Endothelial cell (in vitro differentiated cells): ENCODE measurements around the gene DZIP3. TPM values are rescaled to one million over a fixed set of nuclear protein-coding genes. Genes with fewer than 3 reads are reported as not detected.

Experiments used
- DNase-seq: peaks from one replicate; pipeline ENCODE4 v3.0.0; 2021; ENCODE audit warnings: low spot score
- H3K27ac Mint-ChIP-seq: one replicate; pipeline ENCODE4 v1.8.0; 2021; ENCODE audit warnings: mixed read lengths, inconsistent platforms; ENCODE audit not compliant: unreplicated experiment
- H3K27me3 Mint-ChIP-seq: one replicate; pipeline ENCODE4 v1.8.0; 2021; ENCODE audit warnings: mild to moderate bottlenecking, moderate library complexity, mixed read lengths, inconsistent platforms; ENCODE audit not compliant: unreplicated experiment
- H3K36me3 Mint-ChIP-seq: one replicate; pipeline ENCODE4 v1.8.0; 2021; ENCODE audit warnings: mild to moderate bottlenecking, low read depth, mixed read lengths, inconsistent platforms; ENCODE audit not compliant: unreplicated experiment
- H3K4me1 Mint-ChIP-seq: one replicate; pipeline ENCODE4 v1.8.0; 2021; ENCODE audit warnings: mild to moderate bottlenecking, mixed read lengths, inconsistent platforms; ENCODE audit not compliant: unreplicated experiment
- H3K4me3 Mint-ChIP-seq: one replicate; pipeline ENCODE4 v1.8.0; 2021; ENCODE audit warnings: mild to moderate bottlenecking, mixed read lengths, inconsistent platforms; ENCODE audit not compliant: unreplicated experiment
- H3K9me3 Mint-ChIP-seq: one replicate; pipeline ENCODE4 v1.8.0; 2021; ENCODE audit warnings: mixed read lengths, inconsistent platforms; ENCODE audit not compliant: unreplicated experiment
- total RNA-seq: library from RNA; stranded (reverse); fragmentation: NEBNext Ultra II Directional; extraction: Animal tissue kit (Norgen Biotek cat#: 25700); gene quantifications from one replicate; pipeline ENCODE4 v1.2.1, GENCODE V29; 2021; ENCODE audit not compliant: unreplicated experiment
- TF ChIP-seq, protein P1 (sequence below): fragments of 200-600 bp; sonication (generic); IDR thresholded peaks from one replicate; pipeline ENCODE4 v1.5.0; 2021; ENCODE audit warnings: antibody characterized with exemption; ENCODE audit not compliant: unreplicated experiment

The DZIP3 gene
- total RNA-seq, 1 donor from 2014 or later = 16.0 TPM

DNA sequence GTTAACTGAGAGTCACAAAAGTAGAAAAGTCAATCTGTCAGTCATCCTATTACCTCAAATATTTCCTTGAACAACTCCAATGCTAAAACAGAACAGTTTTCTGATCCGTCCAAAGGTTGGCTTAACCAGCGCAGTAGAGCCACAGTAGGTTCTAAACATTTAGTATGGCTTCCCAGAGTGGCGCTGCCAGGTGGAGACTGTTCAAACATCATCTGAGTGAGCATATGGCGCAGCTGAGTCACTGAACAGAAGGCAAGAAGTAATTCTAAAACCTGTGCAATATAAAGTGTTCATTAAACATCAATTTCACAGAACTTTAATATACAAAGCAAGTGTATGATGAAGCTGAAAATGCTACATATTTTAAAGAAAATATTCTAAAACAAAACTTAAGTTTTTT is 20.2 kb upstream of the DZIP3 start:
- H3K27ac Mint-ChIP-seq = no peak overlapping the region
- H3K4me1 Mint-ChIP-seq = peaks cover 5% of the 10 kb centered on the region
- H3K9me3 Mint-ChIP-seq = no peaks in the 10 kb centered on the region
- DNase-seq = no peak
- TF ChIP-seq, protein P1, sequence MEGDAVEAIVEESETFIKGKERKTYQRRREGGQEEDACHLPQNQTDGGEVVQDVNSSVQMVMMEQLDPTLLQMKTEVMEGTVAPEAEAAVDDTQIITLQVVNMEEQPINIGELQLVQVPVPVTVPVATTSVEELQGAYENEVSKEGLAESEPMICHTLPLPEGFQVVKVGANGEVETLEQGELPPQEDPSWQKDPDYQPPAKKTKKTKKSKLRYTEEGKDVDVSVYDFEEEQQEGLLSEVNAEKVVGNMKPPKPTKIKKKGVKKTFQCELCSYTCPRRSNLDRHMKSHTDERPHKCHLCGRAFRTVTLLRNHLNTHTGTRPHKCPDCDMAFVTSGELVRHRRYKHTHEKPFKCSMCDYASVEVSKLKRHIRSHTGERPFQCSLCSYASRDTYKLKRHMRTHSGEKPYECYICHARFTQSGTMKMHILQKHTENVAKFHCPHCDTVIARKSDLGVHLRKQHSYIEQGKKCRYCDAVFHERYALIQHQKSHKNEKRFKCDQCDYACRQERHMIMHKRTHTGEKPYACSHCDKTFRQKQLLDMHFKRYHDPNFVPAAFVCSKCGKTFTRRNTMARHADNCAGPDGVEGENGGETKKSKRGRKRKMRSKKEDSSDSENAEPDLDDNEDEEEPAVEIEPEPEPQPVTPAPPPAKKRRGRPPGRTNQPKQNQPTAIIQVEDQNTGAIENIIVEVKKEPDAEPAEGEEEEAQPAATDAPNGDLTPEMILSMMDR = no peak
- H3K36me3 Mint-ChIP-seq = no peaks in the 10 kb centered on the region
- H3K27me3 Mint-ChIP-seq = no peaks in the 10 kb centered on the region
- no peak overlapping the region for H3K4me3 Mint-ChIP-seq

DNA sequence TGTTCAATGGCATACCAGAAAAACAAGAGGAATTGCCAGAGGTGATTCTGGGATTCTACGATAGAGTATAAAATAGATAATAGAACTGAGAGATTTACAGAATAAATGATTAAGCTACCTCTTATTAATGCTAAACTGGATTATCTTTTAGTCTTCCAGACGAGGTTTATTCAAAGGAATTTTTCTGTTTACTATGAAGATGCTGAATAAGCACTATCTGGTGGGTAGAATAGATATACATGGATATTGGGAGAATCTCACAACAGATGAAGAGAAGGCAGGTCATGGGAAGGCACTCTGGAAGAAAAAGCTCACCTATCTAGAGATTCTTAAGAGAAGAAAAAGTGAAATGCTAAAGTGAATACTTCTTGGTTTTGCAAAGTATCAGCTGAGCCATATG is 11.5 kb upstream of the DZIP3 start:
- TF ChIP-seq, protein P1 = no peak
- no peaks in the 10 kb centered on the region for H3K9me3 Mint-ChIP-seq
- H3K36me3 Mint-ChIP-seq = peaks cover 6% of the 10 kb centered on the region
- no peak overlapping the region for H3K27ac Mint-ChIP-seq
- H3K4me1 Mint-ChIP-seq = no peaks in the 10 kb centered on the region
- no peak for DNase-seq
- no peak overlapping the region for H3K4me3 Mint-ChIP-seq
- H3K27me3 Mint-ChIP-seq = no peaks in the 10 kb centered on the region

DNA sequence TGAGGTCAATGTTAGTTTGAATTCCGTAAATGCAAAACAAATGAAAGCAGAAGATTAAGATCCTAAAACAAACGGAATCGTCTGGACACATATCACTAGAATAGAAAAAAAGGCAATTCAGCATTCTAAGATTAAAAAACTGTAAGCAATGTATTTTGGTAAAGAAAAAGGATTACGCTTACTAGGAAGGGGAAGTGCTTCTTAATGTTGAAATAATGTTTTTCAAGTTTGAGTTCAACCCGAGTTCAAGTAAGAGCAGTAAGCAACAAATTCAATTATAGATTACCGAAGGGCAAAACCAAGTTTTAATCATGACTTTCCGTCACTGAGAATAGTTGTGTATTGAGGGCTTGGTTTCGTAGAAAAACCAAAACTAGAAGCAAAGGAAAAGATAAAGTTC is 921 bp upstream of the DZIP3 start:
- DNase-seq = no peak
- Mint-ChIP-seq H3K36me3 (no peaks in the 10 kb centered on the region), H3K27me3 (peaks cover 2% of the 10 kb centered on the region), H3K4me3 (peak overlapping the region; percentile 98), H3K9me3 (no peaks in the 10 kb centered on the region), H3K4me1 (peaks cover 23% of the 10 kb centered on the region), H3K27ac (peak overlapping the region; percentile 99)
- TF ChIP-seq, protein P1 = no peak

DNA sequence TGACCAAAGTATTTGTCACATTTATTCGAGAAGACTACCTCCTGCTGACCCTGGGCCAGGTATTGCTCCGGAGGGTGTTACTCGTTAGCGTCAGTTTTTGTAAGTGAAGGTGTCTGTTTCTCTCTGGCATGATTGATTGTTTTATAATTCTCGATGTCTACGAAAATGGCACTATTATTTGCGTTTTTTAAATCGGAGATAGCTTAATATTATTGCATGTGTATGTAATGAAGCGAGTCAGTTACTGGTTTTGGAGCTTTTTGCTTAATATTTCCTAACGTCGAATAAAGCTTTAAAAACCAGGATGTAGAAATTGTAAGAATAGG is 439 bp downstream of the DZIP3 start:
- Mint-ChIP-seq H3K9me3 (no peaks in the 10 kb centered on the region), H3K4me3 (peak overlapping the region; percentile 98), H3K36me3 (no peaks in the 10 kb centered on the region), H3K4me1 (peaks cover 23% of the 10 kb centered on the region), H3K27ac (peak overlapping the region; percentile 99), H3K27me3 (peaks cover 2% of the 10 kb centered on the region)
- no peak for DNase-seq
- TF ChIP-seq, protein P1 = no peak

DNA sequence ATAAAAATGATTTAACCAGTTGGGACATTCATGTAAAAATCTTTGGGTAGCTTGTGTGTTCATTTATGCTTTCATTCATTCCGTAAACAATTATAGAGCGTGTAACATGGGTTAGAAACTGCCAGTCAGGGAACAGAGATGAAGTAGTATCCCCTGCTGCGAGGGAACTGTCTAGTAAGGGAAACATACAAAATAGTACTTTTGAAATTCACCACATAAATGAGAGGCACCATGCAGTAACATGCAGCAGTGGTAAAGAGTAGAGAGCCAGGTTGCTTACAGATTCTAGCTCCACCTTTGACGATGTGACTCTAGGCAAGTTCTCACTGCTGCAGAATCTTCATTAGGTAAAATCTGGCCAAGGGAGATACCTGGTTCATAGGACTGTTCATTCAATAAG is 938 bp downstream of the DZIP3 start:
- no peak for DNase-seq
- peaks cover 2% of the 10 kb centered on the region for H3K27me3 Mint-ChIP-seq

More for the DNA sequence above, 938 bp downstream of the DZIP3 start:
- no peak overlapping the region for H3K27ac Mint-ChIP-seq
- H3K4me3 Mint-ChIP-seq = peak overlapping the region; percentile 98
- H3K4me1 Mint-ChIP-seq = peaks cover 23% of the 10 kb centered on the region
- TF ChIP-seq, protein P1 = no peak
- no peaks in the 10 kb centered on the region for H3K9me3 Mint-ChIP-seq
- H3K36me3 Mint-ChIP-seq = no peaks in the 10 kb centered on the region
